ENCODE data around the gene ZMYND8.
"Not testable (repeated sequence)": the region's sequence is repeated elsewhere in the genome, so short reads cannot be mapped to it uniquely, and the experiment has no call there.

DNA sequence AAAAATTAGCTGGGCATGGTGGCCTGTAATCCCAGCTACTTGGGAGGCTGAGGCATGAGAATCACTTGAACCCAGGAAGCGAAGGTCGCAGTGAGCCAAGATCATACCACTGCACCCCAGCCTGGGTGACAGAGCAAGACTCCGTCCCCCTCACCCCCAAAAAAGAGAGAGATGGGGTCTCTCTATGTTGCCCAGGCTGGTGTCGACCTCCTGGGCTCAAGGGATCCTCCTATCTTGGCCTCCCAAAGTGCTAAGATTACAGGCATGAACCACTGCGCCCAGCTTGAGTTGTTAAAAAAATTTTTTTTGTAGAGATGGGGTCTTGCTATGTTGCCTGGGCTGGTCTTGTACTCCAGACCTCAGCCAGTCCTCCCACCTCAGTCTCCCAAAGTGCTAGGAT lies 29.5 kb upstream of the ZMYND8 start:
- TF ChIP-seq CTCF, POLR2AphosphoS5 (IDR thresholded peaks at IDR 0.05): not testable (repeated sequence)
